Subcutaneous adipose tissue (tissue), 4 donors: ENCODE data around the gene KCNQ5. TPM values are rescaled to one million over a fixed set of nuclear protein-coding genes. Genes with fewer than 3 reads are reported as not detected.

ENCODE experiments used
- total RNA-seq, 4 donors: library from RNA; depleted of rRNA; stranded (reverse); fragments of >200 nt; gene quantifications; one replicate each; pipeline ENCODE4 v1.1.0, GENCODE V29; 2016
- TF ChIP-seq, protein P1 (sequence below): fragments of 450-650 bp; IDR thresholded peaks from one replicate; pipeline ENCODE4 v1.5.1; 2016; ENCODE audit warnings: low read depth, mild to moderate bottlenecking, control low read depth, antibody characterized with exemption, moderate library complexity

Gene KCNQ5
- under 1 TPM in 1 of 4 donors, not detected in 3; 0.17 TPM for total RNA-seq

DNA sequence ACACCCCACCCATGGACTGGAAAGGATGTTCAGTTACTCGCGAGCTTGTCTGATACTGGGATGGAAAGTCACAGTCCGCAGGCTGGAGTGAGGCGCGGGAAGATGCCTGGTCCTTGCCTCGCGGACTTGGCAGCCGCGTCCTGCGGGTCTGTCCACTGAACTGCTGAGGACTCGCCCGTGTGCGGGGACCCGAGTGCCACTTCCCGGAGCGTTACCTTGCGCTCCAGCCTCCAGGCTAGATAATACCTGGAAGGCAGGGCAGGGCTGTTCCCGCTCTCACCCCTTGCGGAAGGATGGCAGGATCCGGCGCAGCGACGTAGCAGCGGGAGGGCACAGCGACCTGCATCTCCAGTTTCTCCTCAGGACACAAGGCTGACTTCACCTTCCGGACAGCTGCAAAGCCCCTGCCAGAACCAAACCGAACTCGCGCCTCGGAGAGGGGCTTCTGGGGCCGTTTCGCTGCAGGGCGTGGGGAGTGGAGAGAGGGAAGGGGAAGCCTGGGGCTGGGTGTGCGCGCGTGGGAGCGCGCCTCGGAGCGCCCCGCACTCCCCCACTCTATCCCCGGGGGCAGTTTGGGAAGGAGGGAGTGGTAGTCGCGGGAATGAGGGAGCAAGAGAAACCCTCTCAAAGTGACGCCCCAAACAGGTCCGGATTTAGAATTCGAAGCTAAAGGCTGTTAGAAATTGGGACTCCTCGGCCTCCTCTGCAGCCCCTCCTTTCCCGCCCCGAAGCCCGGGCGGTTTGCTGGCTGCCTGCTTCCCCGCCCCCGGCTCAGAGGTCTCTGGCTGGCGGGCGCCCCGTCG, at the start of gene KCNQ5:
TSS of gene KCNQ5 (plus strand) at position 774 of the 803 bp plus-strand sequence.
- TF ChIP-seq, protein P1, sequence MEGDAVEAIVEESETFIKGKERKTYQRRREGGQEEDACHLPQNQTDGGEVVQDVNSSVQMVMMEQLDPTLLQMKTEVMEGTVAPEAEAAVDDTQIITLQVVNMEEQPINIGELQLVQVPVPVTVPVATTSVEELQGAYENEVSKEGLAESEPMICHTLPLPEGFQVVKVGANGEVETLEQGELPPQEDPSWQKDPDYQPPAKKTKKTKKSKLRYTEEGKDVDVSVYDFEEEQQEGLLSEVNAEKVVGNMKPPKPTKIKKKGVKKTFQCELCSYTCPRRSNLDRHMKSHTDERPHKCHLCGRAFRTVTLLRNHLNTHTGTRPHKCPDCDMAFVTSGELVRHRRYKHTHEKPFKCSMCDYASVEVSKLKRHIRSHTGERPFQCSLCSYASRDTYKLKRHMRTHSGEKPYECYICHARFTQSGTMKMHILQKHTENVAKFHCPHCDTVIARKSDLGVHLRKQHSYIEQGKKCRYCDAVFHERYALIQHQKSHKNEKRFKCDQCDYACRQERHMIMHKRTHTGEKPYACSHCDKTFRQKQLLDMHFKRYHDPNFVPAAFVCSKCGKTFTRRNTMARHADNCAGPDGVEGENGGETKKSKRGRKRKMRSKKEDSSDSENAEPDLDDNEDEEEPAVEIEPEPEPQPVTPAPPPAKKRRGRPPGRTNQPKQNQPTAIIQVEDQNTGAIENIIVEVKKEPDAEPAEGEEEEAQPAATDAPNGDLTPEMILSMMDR = no peak

DNA sequence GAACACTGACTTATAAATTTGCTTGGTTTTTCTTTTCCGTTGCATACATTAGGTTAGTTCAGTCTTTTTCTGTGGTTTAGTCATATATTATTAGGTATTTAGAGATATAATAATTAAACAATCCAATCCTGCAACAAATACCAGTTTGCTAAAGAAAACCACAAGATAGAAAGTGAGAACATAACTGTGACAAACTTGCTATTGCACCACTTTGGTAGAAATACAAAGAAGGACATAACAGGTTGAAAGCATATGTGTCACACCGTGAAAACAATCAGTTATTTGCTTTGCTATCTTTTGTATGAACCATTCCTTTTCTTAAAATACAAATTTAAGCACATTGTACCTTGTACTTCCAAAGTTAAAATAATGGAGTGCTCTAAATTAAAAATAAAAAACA, 42.0 kb upstream of the KCNQ5 start:
- TF ChIP-seq, protein P1 = no peak

DNA sequence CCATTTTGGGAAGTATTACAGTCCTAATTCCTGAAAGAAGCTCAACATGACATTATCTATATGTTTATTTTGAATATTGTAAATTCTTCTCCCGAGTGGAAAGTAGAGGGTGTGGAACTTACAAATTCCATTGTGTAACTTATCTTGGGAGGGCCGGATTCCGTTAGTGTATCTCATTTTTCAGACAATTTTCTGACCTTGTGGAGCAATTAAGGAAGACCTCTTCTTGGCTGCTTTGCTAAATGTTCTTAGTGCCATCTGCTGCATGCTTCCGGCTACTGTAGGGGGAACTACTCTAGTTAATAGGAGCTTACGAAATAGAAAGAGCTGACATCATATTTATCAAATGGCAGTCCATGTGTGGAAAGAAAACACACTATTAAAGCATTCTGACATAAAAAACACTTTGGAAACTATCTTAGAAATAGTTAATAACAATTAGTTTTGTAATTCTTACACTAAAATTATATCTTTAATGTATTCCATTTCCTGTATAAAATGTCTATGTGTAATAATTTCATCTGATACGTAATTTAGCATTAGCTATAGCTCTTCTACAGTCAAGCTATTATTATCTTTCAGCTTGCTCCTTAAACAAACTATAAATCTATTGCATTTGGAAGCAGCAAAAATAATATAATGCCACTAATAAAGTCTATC, 41.5 kb upstream of the KCNQ5 start:
- TF ChIP-seq, protein P1 = no peak

DNA sequence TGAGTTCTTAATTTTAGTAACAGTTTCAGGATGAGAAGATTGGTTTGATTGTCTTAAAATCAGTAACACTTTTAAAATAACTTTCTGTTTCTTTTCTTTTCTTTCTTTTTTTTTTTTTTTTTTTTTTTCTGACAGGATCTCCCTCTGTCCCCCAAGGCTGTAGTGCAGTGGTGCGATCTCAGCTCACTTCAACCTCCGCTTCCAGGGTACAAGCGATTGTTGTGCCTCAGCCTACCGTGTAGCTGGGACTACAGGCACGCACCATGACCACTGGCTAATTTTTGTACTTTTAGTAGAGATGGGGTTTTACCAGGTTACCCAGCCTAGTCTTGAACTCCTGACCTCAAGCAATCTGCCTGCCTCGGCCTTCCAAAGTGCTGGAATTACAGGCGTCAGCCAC, 33.7 kb upstream of the KCNQ5 start:
- TF ChIP-seq, protein P1 = no peak

DNA sequence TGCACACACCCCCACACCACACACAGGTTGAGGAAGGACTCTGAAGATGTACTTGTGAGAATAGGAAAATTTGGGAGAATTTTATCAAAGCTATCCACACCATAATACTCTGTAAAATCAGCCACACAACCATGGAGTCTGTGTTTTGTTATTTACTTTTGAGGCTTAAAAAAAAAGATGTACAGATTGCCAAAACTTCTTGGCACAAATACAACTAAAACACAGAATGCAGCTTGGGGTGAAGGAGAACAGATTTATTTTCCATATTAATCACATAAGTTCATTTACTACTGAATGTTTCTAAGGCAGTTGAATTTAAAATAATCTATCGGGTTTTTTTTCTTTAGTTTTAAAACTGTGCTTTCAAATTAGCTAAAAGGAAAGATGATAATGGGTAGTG, 32.8 kb upstream of the KCNQ5 start:
- TF ChIP-seq, protein P1 = no peak

DNA sequence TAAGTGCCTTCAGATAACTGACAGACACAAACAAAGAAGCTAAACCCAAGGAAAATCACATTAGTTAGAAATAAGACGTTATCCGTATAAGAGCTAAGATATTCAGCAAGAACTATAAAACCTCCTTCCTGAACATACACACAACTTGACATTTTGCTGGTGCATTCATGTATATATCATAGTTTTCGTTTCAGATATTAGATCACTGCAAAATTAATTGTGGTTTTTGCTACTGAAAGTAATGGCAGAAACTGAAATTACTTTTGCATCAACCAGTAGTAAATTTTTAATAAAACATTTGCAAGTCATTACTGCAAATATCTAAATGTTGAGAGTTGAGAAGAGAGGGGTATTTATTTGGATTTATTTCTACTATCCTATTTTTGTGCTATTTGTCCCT, 26.1 kb upstream of the KCNQ5 start:
- TF ChIP-seq, protein P1 = no peak

DNA sequence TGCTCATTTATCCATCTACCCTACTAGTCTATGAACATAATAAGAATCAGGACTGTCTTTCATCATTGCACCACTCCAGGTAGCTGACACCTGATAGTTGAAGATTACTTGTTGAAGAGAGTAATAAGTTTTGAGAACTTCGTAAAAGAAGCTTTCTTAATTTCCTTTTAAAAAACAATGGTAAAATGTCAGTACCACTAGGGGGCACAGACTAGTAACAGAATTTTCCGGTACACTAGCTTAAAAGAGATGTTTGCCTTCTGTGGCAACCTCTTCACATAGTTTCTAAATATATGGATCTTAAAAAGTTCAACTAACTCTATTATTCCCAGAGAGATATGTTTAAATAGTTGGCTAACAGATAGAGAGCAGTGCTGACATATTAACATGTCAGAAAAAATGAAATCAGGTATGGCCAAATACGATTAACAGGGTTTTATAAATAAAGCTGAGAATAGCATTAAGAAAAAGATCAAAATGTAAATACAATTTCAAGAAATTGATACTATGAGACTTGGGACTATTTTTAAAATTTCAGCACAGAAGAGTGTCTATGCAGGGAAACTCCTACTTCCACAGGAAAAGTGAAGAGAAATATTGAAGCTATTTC, 5.4 kb upstream of the KCNQ5 start:
- TF ChIP-seq, protein P1 = no peak
